Midbrain (tissue), 1 donor: ENCODE data around the gene PARD3B.

ENCODE experiments used
- DNase-seq: peaks from one replicate; lab custom pipeline; 2025; lab: John Stamatoyannopoulos, UW

The PARD3B gene

GRCh38 chr2:204706939-204707338 is 161.7 kb downstream of the PARD3B start:
- no peak for DNase-seq

- DNase-seq, result no peak
Observed at GRCh38 chr2:204713211-204713610, 167.9 kb downstream of the PARD3B start.

GRCh38 chr2:204715361-204715760 is 170.1 kb downstream of the PARD3B start:
- DNase-seq, result no peak

DNA sequence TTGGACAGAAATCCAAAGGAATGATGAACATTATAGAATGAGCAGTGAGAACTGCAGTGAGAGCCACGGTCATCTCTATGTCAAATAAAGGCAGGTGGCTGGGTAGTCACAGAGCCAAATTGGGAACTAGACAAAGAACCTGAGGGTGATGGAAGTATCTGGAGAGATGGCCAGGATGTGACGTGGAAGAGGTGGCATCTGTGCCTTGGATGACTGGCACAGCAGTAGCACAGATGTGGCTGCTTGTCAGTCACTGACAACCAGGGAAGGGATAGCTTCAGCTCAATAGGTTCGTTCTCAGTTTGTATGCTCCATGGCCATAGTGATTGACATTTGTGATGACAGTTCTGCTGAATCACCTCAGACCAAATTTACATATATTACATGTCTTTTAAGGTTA is 172.3 kb downstream of the PARD3B start:
- DNase-seq, result no peak

DNA sequence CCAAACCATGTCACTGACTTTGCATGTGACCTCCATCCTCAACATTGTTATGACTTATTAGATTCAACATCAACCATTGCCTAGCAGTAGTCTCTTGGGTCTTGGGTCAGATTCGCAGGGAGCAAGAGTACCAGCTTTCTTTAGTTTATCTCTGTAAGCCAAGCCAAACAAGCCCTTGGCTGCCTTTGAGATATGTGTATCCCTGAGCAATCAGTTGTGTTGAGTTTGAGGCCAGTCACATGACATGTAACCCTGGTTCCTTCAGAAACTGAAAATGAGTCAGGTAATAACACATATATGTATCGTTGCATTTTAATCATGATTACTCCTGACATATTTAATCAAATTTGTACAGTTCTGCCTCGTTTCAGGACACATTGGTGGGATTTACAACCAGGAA is 173.3 kb downstream of the PARD3B start:
- DNase-seq, result no peak

- no peak for DNase-seq
Observed at GRCh38 chr2:204720874-204721273, 175.6 kb downstream of the PARD3B start.

DNA sequence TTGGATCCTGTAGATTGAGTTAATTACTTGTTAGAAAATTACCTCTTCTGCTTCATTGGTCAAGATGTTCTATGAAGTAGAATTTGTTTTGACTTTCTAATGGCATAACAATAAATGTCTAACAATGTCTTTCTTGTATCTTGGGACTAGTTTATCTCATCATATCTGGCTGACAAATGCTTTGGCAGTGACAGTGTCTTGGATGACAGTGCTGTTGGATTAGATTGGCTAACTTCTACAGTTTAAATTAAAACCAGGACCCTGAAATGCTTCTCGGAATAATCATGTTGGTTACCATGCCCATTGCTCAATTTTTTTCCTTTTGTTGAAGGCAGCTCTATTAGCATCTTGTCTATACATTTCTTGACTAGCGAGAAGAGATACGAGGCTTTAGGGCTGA is 176.9 kb downstream of the PARD3B start:
- no peak for DNase-seq

DNA sequence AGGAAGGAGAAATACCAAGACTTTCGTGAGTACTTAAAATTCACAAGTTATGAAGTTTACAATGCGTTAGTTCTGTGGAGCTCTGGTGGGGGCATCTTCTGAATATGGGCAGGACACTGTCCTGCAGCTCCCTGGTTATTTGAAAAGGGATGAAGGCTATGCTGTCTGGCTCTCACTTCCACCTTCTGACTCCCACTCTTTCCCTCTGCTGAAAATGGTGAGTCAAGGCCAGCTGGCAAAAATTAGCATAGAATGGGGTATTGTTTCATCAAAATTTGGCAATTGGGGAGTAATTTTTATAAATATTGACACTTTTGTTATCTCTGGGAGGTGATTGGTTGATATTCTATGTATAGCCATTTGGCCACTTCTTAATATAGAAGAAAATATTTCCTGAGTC is 177.4 kb downstream of the PARD3B start:
- no peak for DNase-seq

- DNase-seq, result no peak
Observed at GRCh38 chr2:204725693-204726360, 180.6 kb downstream of the PARD3B start.

- DNase-seq, result no peak
Observed at GRCh38 chr2:204726831-204727230, 181.6 kb downstream of the PARD3B start.

DNA sequence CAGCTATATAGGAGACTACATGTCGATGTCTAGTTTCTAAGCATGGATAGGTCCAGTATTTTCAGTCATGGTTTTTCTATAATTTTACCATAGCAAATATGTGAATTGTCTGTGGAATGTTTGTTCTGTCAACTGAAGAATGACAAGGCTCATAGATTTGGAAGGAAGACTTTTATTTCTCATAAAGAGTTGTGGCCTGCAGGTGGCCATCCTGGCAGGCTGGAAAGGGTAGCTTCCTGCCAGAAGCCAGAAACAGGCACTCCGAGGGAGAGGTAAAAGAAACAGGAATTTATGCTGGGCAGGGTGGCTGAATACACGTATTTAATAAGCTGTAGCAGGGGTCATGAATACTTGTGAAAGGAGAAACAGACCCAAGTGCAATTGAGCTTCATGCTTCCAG is 182.1 kb downstream of the PARD3B start:
- DNase-seq, result no peak

DNA sequence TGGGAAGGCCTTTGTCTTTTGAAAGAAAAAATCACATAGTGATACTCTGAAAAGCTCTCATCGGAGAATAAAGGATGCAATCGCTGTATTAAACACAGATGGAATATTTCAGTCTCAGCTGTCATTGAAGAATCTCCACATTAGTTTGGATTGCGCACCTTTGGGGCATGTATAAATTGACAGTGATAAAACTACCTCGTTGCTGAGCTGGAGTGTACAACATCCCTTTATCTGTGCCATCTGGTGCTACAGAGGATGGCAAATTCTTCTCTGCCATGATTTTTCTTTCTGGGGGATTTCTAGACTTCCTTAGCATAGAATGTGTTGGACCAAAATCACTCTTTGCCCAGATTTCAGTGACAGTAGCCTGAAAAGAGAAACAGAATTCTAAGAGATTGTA is 185.3 kb downstream of the PARD3B start:
- no peak for DNase-seq

DNA sequence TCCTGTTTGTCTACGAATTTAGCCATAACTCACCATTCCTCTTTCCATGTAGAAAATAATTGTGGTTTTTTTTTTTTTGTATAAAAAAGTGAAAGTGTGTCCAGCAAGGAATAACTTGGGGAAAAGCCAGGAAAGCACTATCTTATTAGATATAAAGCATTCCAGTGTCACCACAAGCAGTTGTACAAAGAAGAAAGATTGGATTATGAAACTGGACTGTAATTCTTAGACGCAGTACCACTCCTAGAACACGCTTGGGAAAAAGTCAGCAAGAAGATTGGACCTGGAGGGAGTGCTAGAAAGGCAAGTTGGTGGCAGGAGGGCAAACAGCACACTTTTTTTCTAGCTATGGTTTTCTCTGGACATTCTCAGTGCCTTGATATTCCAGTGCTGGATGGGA is 186.7 kb downstream of the PARD3B start:
- DNase-seq, result no peak

DNA sequence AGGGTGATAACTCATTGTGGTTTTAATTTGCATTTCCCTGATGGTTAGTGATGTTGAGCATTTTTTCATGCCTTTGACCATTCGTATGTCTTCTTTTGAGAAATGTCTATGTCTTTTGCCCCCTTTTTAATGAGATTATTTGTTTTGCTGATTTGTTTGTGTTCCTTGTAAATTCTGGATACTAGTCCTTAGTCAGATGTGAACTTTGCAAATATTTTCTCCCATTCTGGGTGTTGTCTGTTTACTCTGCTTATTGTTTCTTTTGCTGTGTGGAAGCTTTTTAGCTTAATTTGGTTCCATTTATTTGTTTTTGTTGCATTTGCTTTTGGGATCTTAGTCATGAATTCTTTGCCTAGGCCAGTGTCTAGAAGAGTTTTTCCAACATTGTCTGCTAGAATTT is 192.0 kb downstream of the PARD3B start:
- DNase-seq, result no peak

DNA sequence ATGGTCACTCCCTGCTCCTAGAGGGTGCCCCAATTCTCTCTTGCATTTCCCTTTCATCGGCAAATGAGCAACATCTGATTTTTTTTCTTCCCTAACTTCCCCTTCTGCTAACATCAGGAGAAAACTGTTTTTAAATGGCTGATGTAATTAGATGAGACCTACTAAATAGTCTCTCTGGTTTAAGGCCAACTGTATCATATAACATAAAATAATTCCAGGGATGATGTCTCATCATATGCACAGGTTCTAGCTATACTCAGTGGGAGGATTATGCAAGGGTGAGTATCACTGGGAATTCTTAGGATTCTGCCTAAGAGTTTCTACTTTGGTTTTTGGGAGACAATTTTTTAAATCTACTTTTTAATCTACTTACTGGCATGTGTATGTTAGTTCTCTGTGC is 193.4 kb downstream of the PARD3B start:
- no peak for DNase-seq

- no peak for DNase-seq
Observed at GRCh38 chr2:204743393-204743960, 198.2 kb downstream of the PARD3B start.

- DNase-seq, result no peak
Observed at GRCh38 chr2:204744506-204744905, 199.2 kb downstream of the PARD3B start.

- no peak for DNase-seq
Observed at GRCh38 chr2:204748286-204748685, 203.0 kb downstream of the PARD3B start.

DNA sequence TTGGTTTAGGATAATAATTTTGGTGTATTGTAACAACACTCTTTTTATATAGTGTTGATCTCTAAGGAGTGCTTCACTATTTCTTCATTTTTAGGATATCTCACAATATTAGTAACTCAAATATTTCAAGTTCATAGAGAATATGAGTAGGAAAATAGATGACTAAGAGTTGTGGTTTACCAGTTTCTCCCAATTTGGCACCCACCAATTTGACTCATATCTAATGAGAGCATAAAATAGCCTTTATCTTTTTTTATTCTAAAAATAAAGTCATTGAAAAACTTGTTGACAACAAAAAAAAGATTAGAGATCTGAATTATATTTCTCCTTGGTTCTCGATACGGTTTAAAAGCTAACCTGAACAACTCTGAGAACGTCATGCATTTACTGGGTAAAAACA is 204.0 kb downstream of the PARD3B start:
- DNase-seq, result no peak

DNA sequence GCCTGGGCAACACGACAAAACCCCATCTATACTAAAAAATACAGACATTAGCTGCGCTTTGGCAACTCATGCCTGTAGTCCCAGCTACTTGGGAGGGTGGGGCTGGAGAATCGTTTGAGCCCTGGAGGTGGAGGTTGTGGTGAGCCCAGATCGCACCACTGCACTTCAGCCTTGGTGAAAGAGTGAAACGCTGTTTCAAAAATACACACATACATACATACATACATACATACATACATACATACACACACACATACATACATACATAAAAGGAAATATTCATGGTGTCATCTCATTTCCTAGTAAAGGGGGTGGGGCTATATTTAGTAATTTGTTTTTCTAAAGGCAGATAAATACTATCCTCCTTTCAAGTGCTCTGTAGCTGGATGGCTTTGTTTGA is 205.1 kb downstream of the PARD3B start:
- no peak for DNase-seq

GRCh38 chr2:204751472-204751871 is 206.2 kb downstream of the PARD3B start:
- DNase-seq, result no peak

- DNase-seq, result no peak
Observed at GRCh38 chr2:204753841-204754240, 208.6 kb downstream of the PARD3B start.

DNA sequence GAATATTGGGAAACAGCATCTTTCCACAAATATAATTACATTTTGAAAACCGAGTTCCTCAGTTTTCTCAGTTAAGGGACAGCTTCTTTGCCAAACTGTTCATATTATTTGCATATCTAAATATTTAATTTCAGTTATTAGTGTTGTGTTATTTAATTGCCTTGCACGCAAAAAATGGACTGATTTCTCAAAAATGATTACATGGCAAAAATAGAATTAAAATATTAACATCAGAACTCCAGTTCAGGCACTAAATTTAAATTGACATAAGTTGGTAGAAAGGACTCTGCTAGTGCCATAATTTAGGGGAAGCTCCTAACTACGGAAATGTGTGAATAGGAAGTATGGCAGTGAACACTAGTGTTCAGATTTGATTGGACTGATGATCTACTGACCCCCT is 209.6 kb downstream of the PARD3B start:
- DNase-seq, result no peak
